Measurements from ENCODE around the gene ATP11C. TPM values are rescaled to one million over a fixed set of nuclear protein-coding genes. Genes with fewer than 3 reads are reported as not detected.

ATP11C gene
- total and polyA plus RNA-seq, 2 experiments from 2014 or later: 8.5 to 22.3 TPM

DNA sequence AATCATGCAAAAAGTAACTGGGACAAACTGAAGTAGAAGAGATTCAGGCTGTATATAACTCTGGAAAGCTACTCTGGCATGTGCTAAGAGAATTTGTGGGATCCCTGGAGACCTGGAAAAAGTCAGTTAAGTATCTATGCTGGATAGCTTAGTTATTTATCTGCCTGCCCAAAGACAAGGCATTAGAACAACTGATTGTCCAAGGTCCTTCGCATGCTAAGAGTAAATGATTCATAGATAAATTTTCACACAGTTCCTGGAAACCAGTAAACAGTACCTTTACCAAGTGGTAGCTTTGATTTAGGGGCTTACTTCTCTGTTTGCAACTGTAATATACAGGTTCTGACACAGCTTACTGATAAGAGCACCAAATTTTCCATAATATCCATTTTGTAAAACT, 104.8 kb downstream of the ATP11C start:
- 50% methylated on average over 1 of the region's 1 CpG for WGBS (ENCODE audit: low lambda C conversion rate, missing lambda C conversion rate)
- no peak overlapping the region for H3K4me2 ChIP-seq
- TF ChIP-seq, protein P1, sequence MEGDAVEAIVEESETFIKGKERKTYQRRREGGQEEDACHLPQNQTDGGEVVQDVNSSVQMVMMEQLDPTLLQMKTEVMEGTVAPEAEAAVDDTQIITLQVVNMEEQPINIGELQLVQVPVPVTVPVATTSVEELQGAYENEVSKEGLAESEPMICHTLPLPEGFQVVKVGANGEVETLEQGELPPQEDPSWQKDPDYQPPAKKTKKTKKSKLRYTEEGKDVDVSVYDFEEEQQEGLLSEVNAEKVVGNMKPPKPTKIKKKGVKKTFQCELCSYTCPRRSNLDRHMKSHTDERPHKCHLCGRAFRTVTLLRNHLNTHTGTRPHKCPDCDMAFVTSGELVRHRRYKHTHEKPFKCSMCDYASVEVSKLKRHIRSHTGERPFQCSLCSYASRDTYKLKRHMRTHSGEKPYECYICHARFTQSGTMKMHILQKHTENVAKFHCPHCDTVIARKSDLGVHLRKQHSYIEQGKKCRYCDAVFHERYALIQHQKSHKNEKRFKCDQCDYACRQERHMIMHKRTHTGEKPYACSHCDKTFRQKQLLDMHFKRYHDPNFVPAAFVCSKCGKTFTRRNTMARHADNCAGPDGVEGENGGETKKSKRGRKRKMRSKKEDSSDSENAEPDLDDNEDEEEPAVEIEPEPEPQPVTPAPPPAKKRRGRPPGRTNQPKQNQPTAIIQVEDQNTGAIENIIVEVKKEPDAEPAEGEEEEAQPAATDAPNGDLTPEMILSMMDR (IDR thresholded peaks at IDR 0.05; ENCODE audit: poor library complexity): no peak
- no peak for TF ChIP-seq EZH2 (IDR thresholded peaks at IDR 0.05; ENCODE audit: borderline replicate concordance)
- no peak for TF ChIP-seq EZH2phosphoT487 (IDR thresholded peaks at IDR 0.05; ENCODE audit: low read depth, severe bottlenecking, unreplicated experiment)
- no peaks in the 10 kb centered on the region for H3K27me3 ChIP-seq
- peaks cover 5% of the 10 kb centered on the region for H3K4me1 ChIP-seq (ENCODE audit: insufficient read depth)
- no peak for DNase-seq (ENCODE audit: low spot score)
- H3K9me2 ChIP-seq (replicated peaks; ENCODE audit: insufficient read depth): no peaks in the 10 kb centered on the region
- H3K79me2 ChIP-seq: peaks cover 2% of the 10 kb centered on the region
- H3K9me3 ChIP-seq (ENCODE audit: low read depth): no peaks in the 10 kb centered on the region
- no peaks in the 10 kb centered on the region for H4K20me1 ChIP-seq (ENCODE audit: insufficient read depth, poor library complexity, severe bottlenecking)
- H3K36me3 ChIP-seq (replicated peaks; ENCODE audit: insufficient read depth, low read depth): no peaks in the 10 kb centered on the region
- H3K27ac ChIP-seq: no peak overlapping the region
- no peak overlapping the region for H3K4me3 ChIP-seq
- H2AFZ ChIP-seq: no peak overlapping the region

DNA sequence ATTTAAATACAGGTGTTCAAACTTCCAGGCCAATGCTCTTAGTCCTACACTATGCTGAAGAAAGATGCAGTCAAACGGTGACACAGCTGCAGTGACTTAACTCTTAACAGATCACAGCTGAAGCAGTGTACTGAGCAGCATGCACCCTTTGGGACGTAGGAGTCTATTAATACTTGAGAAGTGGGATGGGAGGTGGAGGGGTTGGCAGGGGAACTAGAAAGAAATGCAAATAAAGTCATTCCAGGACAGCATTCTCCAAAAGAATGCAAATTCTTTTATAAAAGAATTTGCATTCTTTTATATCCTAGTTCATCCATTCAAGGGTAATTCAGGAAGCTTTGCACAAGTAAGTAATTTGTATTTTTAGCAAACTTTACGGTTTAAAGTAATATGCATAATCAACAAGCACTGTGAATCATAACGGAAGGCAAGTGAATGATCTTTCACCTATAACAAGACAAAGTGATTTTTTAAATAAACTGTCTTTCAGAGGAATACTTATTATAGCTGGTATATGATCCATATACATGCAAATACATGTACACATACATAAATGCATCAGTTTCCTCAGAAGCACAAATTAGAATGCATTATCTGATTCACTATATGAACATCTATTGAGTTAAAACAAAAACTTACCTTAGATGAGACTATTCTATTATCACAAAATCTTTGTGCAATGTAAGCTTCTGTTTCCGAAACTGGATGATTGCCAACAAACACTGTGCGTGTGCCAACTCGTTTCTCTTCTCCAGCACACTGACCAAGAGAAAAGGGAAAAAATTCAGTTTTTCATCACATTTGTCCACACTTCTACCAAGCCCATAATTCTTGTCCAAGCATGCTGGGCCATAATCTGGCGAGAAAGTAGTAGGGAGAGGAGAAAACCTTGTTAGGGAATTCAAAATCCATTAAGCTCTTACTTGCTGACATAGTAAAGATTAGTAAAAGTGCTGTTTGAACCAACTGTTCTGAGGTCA, 106.5 kb downstream of the ATP11C start:
- Histone ChIP-seq H3K79me2 (peaks cover 2% of the 10 kb centered on the region), H3K4me1 (ENCODE audit: insufficient read depth) (no peaks in the 10 kb centered on the region), H3K36me3 (replicated peaks; ENCODE audit: insufficient read depth, low read depth) (no peaks in the 10 kb centered on the region), H3K4me2 (no peak overlapping the region), H3K9me3 (ENCODE audit: low read depth) (no peaks in the 10 kb centered on the region), H3K9me2 (replicated peaks; ENCODE audit: insufficient read depth) (no peaks in the 10 kb centered on the region), H3K27me3 (no peaks in the 10 kb centered on the region), H2AFZ (no peak overlapping the region), H3K27ac (no peak overlapping the region), H4K20me1 (ENCODE audit: insufficient read depth, poor library complexity, severe bottlenecking) (no peaks in the 10 kb centered on the region), H3K4me3 (no peak overlapping the region)
- 62% methylated on average over 8 of the region's 8 CpGs for WGBS (ENCODE audit: low lambda C conversion rate, missing lambda C conversion rate)
- no peak for TF ChIP-seq EZH2phosphoT487 (IDR thresholded peaks at IDR 0.05; ENCODE audit: low read depth, severe bottlenecking, unreplicated experiment)
- no peak for DNase-seq (ENCODE audit: low spot score)

DNA sequence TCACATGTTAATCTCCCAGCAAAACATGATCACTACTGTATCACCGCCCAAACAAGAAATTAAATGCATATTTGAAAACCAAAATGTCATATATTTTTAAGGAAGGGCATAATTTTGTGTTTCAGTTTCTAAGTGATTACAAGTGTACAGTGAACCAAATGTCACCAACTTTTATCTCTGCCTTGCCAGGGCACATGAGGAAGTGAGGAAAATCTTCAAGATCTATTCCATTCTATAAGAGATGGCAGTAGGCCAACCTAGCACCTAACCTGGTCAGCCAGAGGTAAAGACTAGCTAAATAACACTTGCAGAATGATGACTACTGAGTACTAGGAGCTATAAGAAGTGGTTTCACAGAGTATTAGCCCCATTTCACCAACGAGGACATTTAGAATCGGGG, 107.2 kb downstream of the ATP11C start:
- no peak for DNase-seq (ENCODE audit: low spot score)
- TF ChIP-seq, protein P1 (IDR thresholded peaks at IDR 0.05; ENCODE audit: poor library complexity): no peak
- no peak for TF ChIP-seq EZH2 (IDR thresholded peaks at IDR 0.05; ENCODE audit: borderline replicate concordance)
- TF ChIP-seq EZH2phosphoT487 (IDR thresholded peaks at IDR 0.05; ENCODE audit: low read depth, severe bottlenecking, unreplicated experiment): no peak
- no peak overlapping the region for H3K4me2 ChIP-seq

DNA sequence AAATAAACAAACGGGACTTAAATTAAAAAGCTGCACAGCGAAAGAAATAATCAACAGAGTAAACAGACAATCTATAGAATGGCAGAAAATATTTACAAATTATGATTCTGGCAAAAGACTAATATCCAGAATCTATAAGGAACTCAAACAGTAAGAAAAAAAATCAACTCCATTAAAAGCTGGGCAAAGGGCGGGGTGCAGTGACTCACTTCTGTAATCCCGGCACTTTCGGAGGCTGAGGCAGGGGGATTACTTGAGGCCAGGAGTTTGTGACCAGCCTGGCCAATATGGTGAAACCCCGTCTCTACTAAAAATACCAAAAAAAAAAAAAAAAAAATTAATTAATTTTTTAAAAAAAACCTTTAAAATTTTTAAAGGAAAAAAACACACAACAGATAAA, 109.0 kb downstream of the ATP11C start:
- H2AFZ ChIP-seq: no peak overlapping the region
- no peaks in the 10 kb centered on the region for H3K4me1 ChIP-seq (ENCODE audit: insufficient read depth)
- no peaks in the 10 kb centered on the region for H3K9me2 ChIP-seq (replicated peaks; ENCODE audit: insufficient read depth)
- no peaks in the 10 kb centered on the region for H3K27me3 ChIP-seq
- H3K9me3 ChIP-seq (ENCODE audit: low read depth): no peaks in the 10 kb centered on the region
- DNase-seq (ENCODE audit: low spot score): no peak
- TF ChIP-seq EZH2 (IDR thresholded peaks at IDR 0.05; ENCODE audit: borderline replicate concordance) (no peak), EZH2phosphoT487 (IDR thresholded peaks at IDR 0.05; ENCODE audit: low read depth, severe bottlenecking, unreplicated experiment) (no peak)
- TF ChIP-seq, protein P1 (IDR thresholded peaks at IDR 0.05; ENCODE audit: poor library complexity): no peak
- H3K4me3 ChIP-seq: no peak overlapping the region
- H3K4me2 ChIP-seq: no peak overlapping the region
- H3K36me3 ChIP-seq (replicated peaks; ENCODE audit: insufficient read depth, low read depth): no peaks in the 10 kb centered on the region
- no peaks in the 10 kb centered on the region for H4K20me1 ChIP-seq (ENCODE audit: insufficient read depth, poor library complexity, severe bottlenecking)
- 80% methylated on average over 6 of the region's 6 CpGs for WGBS (ENCODE audit: low lambda C conversion rate, missing lambda C conversion rate)
- no peaks in the 10 kb centered on the region for H3K79me2 ChIP-seq
- H3K27ac ChIP-seq: no peak overlapping the region

More for the DNA sequence above, 107.2 kb downstream of the ATP11C start:
- WGBS (ENCODE audit: low lambda C conversion rate, missing lambda C conversion rate): 79% methylated on average over 3 of the region's 3 CpGs
- Histone ChIP-seq H3K9me3 (ENCODE audit: low read depth) (no peaks in the 10 kb centered on the region), H3K27me3 (no peaks in the 10 kb centered on the region), H3K4me3 (no peak overlapping the region), H3K36me3 (replicated peaks; ENCODE audit: insufficient read depth, low read depth) (no peaks in the 10 kb centered on the region), H3K79me2 (peaks cover 2% of the 10 kb centered on the region), H3K4me1 (ENCODE audit: insufficient read depth) (no peaks in the 10 kb centered on the region), H4K20me1 (ENCODE audit: insufficient read depth, poor library complexity, severe bottlenecking) (no peaks in the 10 kb centered on the region), H3K27ac (no peak overlapping the region), H2AFZ (no peak overlapping the region), H3K9me2 (replicated peaks; ENCODE audit: insufficient read depth) (no peaks in the 10 kb centered on the region)

Measured in hepatocyte (in vitro differentiated cells).